ENCODE data around the gene ADAM12. TPM values are rescaled to one million over a fixed set of nuclear protein-coding genes. Genes with fewer than 3 reads are reported as not detected.

The ADAM12 gene
- total and polyA plus RNA-seq, 2 donors (not counting 3 experiments of a cell fraction or from before 2014, with no cell fraction given): 0.22 to 0.33 TPM

- Histone ChIP-seq H3K9ac (replicated peaks; ENCODE audit: extremely low read depth, insufficient read depth, low read length) (no peak overlapping the region), H3K9me3 (replicated peaks; ENCODE audit: control insufficient read depth, insufficient read depth, low read length) (no peaks in the 10 kb centered on the region), H4K20me1 (replicated peaks; ENCODE audit: control insufficient read depth, extremely low read depth, insufficient read depth, low read length) (no peaks in the 10 kb centered on the region), H2AFZ (ENCODE audit: low read depth, low read length) (no peak overlapping the region), H3K27me3 (ENCODE audit: control insufficient read depth in 2 of 2, insufficient read depth in 2 of 2, low read length in 2 of 2) (no peaks in the 10 kb centered on the region), H3K27ac (ENCODE audit: insufficient read depth, low read depth, low read length) (no peak overlapping the region), H3K4me2 (ENCODE audit: insufficient read depth, low read length) (no peak overlapping the region), H3K4me3 (replicated peaks in 1 of 3; ENCODE audit: insufficient read depth in 1 of 3, low read depth in 1 of 3, low read length in 3 of 3) (no peak overlapping the region), H3K79me2 (ENCODE audit: control insufficient read depth, insufficient read depth, low read length) (no peaks in the 10 kb centered on the region), H3K9me1 (replicated peaks; ENCODE audit: control insufficient read depth, extremely low read depth, insufficient read depth, low read length) (no peaks in the 10 kb centered on the region), H3K4me1 (ENCODE audit: control insufficient read depth, extremely low read depth, insufficient read depth, low read length) (peaks cover under 1% of the 10 kb centered on the region), H3K36me3 (ENCODE audit: control insufficient read depth in 2 of 2, extremely low read depth in 1 of 2, insufficient read depth in 2 of 2, low read length in 2 of 2) (no peaks in the 10 kb centered on the region)
- ChIA-PET CTCF (interaction anchor here (1.3 to 1.4 kb wide), 2 partner anchors 16 to 29 kb away, joined by 3 to 4 read pairs; no protein-coding TSS in a partner anchor), POLR2A (no interaction called here)
- no TSS peak for BruUV-seq (replicated peaks)
- FAIRE-seq (peak; percentile 35), DNase-seq (ENCODE audit: low read depth, low spot score) (no peak)
- dilution Hi-C loops (cut with MboI; ENCODE audit: extremely low pct_ligation_motif_present, low sequenced_read_pairs): no loop called here
- intact Hi-C loops (cut with micrococcal nuclease): loop anchor here (10.0 kb wide), 1 partner anchor 836 kb away; the partner anchor contains the start of gene DOCK1
- no peak for TF ChIP-seq POLR2A (IDR thresholded peaks at IDR 0.05; ENCODE audit: low read depth, low read length)
- no peak for TF ChIP-seq MYC (IDR thresholded peaks at IDR 0.05; ENCODE audit: low read depth, low read length)
- peak; percentile 54 for TF ChIP-seq GATA2 (IDR thresholded peaks at IDR 0.05; ENCODE audit: insufficient read depth, insufficient read length, low read depth, low read length)
These were observed 320.0 kb downstream of the ADAM12 start for GRCh38 chr10:126068322-126068721.

DNA sequence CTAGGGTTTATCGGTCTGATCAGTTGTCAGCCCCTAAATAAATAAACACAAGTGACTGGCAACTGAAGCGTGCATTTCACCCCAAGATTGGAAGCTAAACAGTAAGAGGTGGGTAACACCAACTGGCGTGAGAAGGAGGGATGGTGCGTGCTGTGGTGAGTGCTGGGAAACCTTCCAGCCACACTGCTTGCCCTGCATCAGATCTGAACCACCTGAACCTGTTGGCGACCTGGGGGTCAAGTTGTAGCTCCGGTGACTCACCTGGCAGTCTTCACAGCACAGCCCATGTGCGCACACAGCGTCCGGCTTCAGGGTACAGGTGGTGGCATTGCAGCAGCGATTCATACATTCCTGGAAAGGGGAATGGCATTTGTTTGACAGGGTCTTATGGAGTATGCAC, 321.8 kb downstream of the ADAM12 start:
- Histone ChIP-seq H3K9ac (replicated peaks; ENCODE audit: extremely low read depth, insufficient read depth, low read length) (no peak overlapping the region), H3K4me1 (ENCODE audit: control insufficient read depth, extremely low read depth, insufficient read depth, low read length) (peaks cover 19% of the 10 kb centered on the region), H3K79me2 (ENCODE audit: control insufficient read depth, insufficient read depth, low read length) (no peaks in the 10 kb centered on the region), H3K27me3 (ENCODE audit: control insufficient read depth in 2 of 2, insufficient read depth in 2 of 2, low read length in 2 of 2) (no peaks in the 10 kb centered on the region), H3K36me3 (ENCODE audit: control insufficient read depth in 2 of 2, extremely low read depth in 1 of 2, insufficient read depth in 2 of 2, low read length in 2 of 2) (no peaks in the 10 kb centered on the region), H2AFZ (ENCODE audit: low read depth, low read length) (no peak overlapping the region), H3K9me3 (replicated peaks; ENCODE audit: control insufficient read depth, insufficient read depth, low read length) (no peaks in the 10 kb centered on the region), H3K4me2 (ENCODE audit: insufficient read depth, low read length) (no peak overlapping the region), H4K20me1 (replicated peaks; ENCODE audit: control insufficient read depth, extremely low read depth, insufficient read depth, low read length) (no peaks in the 10 kb centered on the region), H3K27ac (ENCODE audit: insufficient read depth, low read depth, low read length) (no peak overlapping the region), H3K9me1 (replicated peaks; ENCODE audit: control insufficient read depth, extremely low read depth, insufficient read depth, low read length) (no peaks in the 10 kb centered on the region), H3K4me3 (replicated peaks in 1 of 3; ENCODE audit: insufficient read depth in 1 of 3, low read depth in 1 of 3, low read length in 3 of 3) (no peak overlapping the region)
- intact Hi-C loops (cut with micrococcal nuclease): loop anchor here (10.0 kb wide), 1 partner anchor 838 kb away; the partner anchor contains the start of gene DOCK1
- DNase-seq (ENCODE audit: low read depth, low spot score) (no peak), FAIRE-seq (no peak)
- POLR2A ChIA-PET: no interaction called here
- dilution Hi-C loops (cut with MboI; ENCODE audit: extremely low pct_ligation_motif_present, low sequenced_read_pairs): no loop called here
- BruUV-seq (replicated peaks): no TSS peak
- CTCF ChIA-PET: interaction anchor here (1.4 to 2.4 kb wide), 2 partner anchors 31 to 132 kb away, joined by 3 to 6 read pairs; no protein-coding TSS in a partner anchor
- TF ChIP-seq EZH2 (IDR thresholded peaks at IDR 0.05; ENCODE audit: borderline replicate concordance, low read depth, low read length, severe bottlenecking) (no peak), POLR2AphosphoS5 (IDR thresholded peaks at IDR 0.05; ENCODE audit: insufficient read depth, low read depth, low read length) (no peak)
